ENCODE results near the gene FAM120A.

- TF ChIP-seq POLR2A (IDR thresholded peaks at IDR 0.05; ENCODE audit: low read depth, low read length) (no peak), POLR2AphosphoS5 (IDR thresholded peaks at IDR 0.05; ENCODE audit: low read depth, low read length) (no peak)
Observed at GRCh38 chr9:93594041-93594756, 142.7 kb downstream of the FAM120A start.

All from GM12891 (cell line).